Type B pancreatic cell (in vitro differentiated cells): Measurements from ENCODE around the gene MCC. TPM values are rescaled to one million over a fixed set of nuclear protein-coding genes. Genes with fewer than 3 reads are reported as not detected.

Source experiments
- DNase-seq: peaks from one replicate; pipeline ENCODE4 v3.0.0; 2021; ENCODE audit warnings: mixed read lengths; ENCODE audit not compliant: unreplicated experiment; ENCODE audit errors: extremely low spot score
- H3K27ac Mint-ChIP-seq: 2 replicates; pipeline ENCODE4 v1.8.0; 2021; ENCODE audit warnings: mild to moderate bottlenecking, mixed read lengths
- H3K27me3 Mint-ChIP-seq: 2 replicates; pipeline ENCODE4 v1.8.0; 2021; ENCODE audit warnings: mixed read lengths
- H3K36me3 Mint-ChIP-seq: 2 replicates; pipeline ENCODE4 v1.8.0; 2021; ENCODE audit warnings: mixed read lengths
- H3K4me1 Mint-ChIP-seq: one replicate; pipeline ENCODE4 v1.8.0; 2021; ENCODE audit warnings: mixed read lengths; ENCODE audit not compliant: unreplicated experiment
- H3K4me3 Mint-ChIP-seq: 2 replicates; pipeline ENCODE4 v1.8.0; 2021; ENCODE audit warnings: mild to moderate bottlenecking, mixed read lengths
- H3K9me3 Mint-ChIP-seq: 2 replicates; pipeline ENCODE4 v1.8.0; 2021; ENCODE audit warnings: mixed read lengths
- total RNA-seq: library from RNA; stranded (reverse); gene quantifications from 2 replicates; pipeline ENCODE4 v1.2.1, GENCODE V29; 2021; ENCODE audit warnings: low replicate concordance
- TF ChIP-seq, protein P1 (sequence below): fragments of 200-600 bp; sonication (generic); conservative IDR thresholded peaks from 2 replicates; pipeline ENCODE4 v1.5.0; 2021; ENCODE audit warnings: antibody characterized with exemption, mild to moderate bottlenecking

MCC gene
- total RNA-seq, 1 donor from 2014 or later = 24.0 TPM

DNA sequence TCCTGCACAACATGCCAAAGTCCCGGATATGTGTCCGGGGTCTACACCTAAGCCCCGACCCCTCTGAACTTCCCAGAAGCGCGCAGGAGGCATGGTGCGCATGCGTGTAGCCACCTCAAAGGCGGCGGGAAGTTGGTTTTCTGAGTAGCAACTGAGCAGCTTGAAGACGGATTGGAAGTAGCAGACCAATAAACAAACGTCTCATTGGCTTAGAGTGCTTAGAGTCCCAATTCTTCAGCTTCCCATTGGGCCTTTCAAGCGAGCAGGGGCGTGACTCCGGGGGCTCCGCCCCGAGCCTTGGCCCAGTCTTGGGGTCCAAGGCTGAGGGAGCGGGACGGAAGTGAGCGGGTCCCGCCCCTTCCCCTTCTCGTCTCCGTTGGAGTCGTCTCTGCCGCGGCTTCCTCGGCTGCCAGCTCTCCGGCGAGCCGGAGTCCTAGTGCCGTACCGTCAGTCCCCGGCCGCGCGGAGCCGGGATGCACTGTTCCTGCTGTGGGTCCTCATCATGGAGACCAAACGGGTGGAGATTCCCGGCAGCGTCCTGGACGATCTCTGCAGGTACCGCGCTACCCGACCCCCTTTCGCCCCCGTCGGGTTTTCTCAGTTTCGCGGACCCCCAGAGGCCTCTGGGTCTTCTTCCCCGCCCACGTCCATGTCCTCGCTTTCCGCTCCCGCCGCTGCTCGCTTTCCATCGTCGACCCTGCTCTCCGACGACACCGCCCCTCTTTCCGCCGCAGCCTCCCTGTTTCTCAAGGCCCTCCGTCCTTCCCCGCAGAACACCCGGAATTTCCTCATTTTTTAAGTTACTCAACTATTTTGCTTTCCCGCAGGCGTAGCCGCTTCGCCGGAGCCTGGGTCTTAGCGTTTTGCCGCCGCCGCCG, 511.6 kb downstream of the MCC start, which contains the start of gene DCP2:
Gene DCP2 (plus strand): TSS at position 367 of the 878 bp plus-strand sequence. CDS start 136 bp downstream, at position 503.
- peaks cover 8% of the 10 kb centered on the region for H3K36me3 Mint-ChIP-seq
- peak within 1 kb of the TSS; percentile 95 for H3K27ac Mint-ChIP-seq
- DNase-seq = peak; percentile 93
- no peaks in the 10 kb centered on the region for H3K9me3 Mint-ChIP-seq
- peak within 1 kb of the TSS; percentile 98 for H3K4me3 Mint-ChIP-seq
- H3K4me1 Mint-ChIP-seq = peaks cover 25% of the 10 kb centered on the region
- no peaks in the 10 kb centered on the region for H3K27me3 Mint-ChIP-seq
- TF ChIP-seq, protein P1, sequence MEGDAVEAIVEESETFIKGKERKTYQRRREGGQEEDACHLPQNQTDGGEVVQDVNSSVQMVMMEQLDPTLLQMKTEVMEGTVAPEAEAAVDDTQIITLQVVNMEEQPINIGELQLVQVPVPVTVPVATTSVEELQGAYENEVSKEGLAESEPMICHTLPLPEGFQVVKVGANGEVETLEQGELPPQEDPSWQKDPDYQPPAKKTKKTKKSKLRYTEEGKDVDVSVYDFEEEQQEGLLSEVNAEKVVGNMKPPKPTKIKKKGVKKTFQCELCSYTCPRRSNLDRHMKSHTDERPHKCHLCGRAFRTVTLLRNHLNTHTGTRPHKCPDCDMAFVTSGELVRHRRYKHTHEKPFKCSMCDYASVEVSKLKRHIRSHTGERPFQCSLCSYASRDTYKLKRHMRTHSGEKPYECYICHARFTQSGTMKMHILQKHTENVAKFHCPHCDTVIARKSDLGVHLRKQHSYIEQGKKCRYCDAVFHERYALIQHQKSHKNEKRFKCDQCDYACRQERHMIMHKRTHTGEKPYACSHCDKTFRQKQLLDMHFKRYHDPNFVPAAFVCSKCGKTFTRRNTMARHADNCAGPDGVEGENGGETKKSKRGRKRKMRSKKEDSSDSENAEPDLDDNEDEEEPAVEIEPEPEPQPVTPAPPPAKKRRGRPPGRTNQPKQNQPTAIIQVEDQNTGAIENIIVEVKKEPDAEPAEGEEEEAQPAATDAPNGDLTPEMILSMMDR = no peak

DNA sequence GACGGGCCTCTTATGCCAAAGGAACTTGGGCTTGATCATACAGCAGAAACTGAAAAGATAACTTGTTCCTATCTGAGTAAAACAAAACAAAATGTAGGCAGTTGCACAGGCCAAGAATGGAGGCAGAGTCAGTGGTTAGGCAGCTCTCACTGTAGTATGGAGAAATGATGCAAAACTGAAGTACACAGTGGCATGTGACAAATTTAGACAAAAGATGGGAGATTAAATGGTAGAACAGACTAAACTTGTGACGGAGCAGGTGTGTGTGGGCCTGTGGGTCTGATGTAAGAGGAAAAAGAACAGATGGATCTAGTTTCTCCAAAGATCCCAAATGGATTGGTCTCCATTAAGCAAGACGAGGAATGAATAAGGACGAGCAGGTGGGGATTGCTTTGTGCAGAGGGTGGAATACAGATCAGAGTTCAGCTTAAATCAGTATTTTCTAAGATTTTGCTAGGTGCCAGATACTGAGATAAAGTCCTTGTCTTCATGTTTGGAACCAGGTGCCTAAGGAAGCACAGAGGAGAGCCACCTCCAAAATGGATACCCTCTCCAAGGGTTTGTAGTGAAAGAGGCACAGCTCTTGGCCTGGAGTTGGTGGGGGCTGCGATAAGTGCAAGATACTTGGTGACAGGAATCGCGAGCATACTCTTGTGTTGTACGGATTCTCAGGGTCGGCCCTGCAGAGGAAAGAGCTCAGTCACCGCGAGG, 512.4 kb downstream of the MCC start:
- H3K27me3 Mint-ChIP-seq = no peaks in the 10 kb centered on the region
- DNase-seq = no peak
- peak overlapping the region; percentile 98 for H3K4me3 Mint-ChIP-seq
- no peaks in the 10 kb centered on the region for H3K9me3 Mint-ChIP-seq
- TF ChIP-seq, protein P1 = no peak
- H3K4me1 Mint-ChIP-seq = peaks cover 25% of the 10 kb centered on the region
- peaks cover 4% of the 10 kb centered on the region for H3K36me3 Mint-ChIP-seq
- peak overlapping the region; percentile 95 for H3K27ac Mint-ChIP-seq

DNA sequence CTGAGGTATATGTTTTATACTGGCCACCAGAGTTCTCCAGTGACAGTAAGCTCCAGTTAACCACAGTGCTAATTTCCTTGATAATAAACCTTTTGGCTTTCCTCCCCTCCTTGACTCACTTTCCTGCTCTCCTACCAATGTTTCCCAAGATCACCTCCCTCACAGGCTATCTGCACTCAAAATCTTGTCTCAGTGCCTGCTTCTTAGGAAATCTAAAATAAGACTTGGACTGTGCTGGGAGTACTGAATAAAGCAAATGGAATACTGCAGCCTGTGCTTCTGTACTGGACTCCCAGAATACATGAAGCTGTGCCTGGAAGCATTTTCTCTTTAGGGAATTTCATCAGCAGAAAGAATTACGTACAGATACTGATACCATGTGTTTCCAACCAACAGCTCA, 513.4 kb downstream of the MCC start:
- TF ChIP-seq, protein P1 = no peak
- Mint-ChIP-seq H3K27ac (no peak overlapping the region), H3K4me3 (peak overlapping the region; percentile 98), H3K36me3 (peaks cover 4% of the 10 kb centered on the region), H3K4me1 (peaks cover 21% of the 10 kb centered on the region), H3K9me3 (no peaks in the 10 kb centered on the region), H3K27me3 (no peaks in the 10 kb centered on the region)
- no peak for DNase-seq

DNA sequence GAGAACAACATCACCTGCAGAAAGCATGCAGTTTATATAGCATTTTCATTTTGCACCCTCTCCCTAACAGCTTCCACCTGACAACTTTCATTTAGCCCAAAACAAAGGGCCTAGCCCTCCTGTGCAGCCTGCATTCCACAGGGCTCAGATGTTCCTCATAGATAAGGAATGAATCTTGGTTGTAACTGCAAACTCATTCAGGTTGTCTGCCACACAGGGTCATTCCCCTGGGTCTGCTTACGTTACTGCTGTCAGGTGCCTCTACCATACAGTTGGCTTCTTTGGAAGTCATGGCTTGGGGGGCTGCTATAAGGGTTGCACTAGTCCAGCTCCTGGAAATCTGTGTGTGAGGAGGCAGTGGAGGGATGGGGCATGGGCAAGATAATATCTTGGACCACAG, 514.3 kb downstream of the MCC start:
- Mint-ChIP-seq H3K36me3 (no peaks in the 10 kb centered on the region), H3K4me1 (peaks cover 14% of the 10 kb centered on the region), H3K9me3 (no peaks in the 10 kb centered on the region), H3K27me3 (no peaks in the 10 kb centered on the region), H3K27ac (no peak overlapping the region), H3K4me3 (no peak overlapping the region)
- no peak for DNase-seq
- TF ChIP-seq, protein P1 = no peak

DNA sequence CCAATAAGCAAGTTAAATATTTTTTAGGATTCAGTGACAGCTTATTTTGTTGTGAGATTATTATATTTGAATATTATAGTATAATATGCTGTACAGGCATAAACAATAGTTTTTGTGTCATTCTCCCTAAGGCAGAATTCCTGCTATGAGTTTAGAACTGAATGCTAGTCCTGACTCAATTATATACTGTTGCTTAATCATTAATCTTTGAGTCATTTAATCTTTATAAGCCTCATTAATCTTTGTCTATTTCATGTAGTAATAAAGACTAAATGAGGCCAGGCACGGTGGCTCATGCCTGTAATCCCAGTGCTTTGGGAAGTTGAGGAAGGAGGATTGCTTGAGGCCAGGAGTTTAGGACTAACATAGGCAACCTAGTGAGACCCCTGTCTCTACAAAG, 515.2 kb downstream of the MCC start:
- peaks cover 10% of the 10 kb centered on the region for H3K4me1 Mint-ChIP-seq
- H3K9me3 Mint-ChIP-seq = no peaks in the 10 kb centered on the region
- DNase-seq = no peak
- no peaks in the 10 kb centered on the region for H3K27me3 Mint-ChIP-seq
- H3K4me3 Mint-ChIP-seq = no peak overlapping the region
- H3K36me3 Mint-ChIP-seq = no peaks in the 10 kb centered on the region
- H3K27ac Mint-ChIP-seq = no peak overlapping the region
- TF ChIP-seq, protein P1 = no peak

Other genes with a start within 250 kb of the MCC start
- 0.12 and 0.24 TPM in 2 replicates for gene TSSK1B, start 53.5 kb downstream of the MCC start, total RNA-seq
- 22.3 and 30.4 TPM in 2 replicates for gene YTHDC2, start 25.2 kb upstream of the MCC start, total RNA-seq